NT2/D1 (cell line): ENCODE data around the gene CSK.

Experiments used
- SUZ12 ChIP-seq: IDR thresholded peaks from 2 replicates; pipeline ENCODE4 v1.6.1; 2011; ENCODE audit not compliant: insufficient read length, insufficient read depth; ENCODE audit errors: extremely low read depth
- YY1 ChIP-seq: IDR thresholded peaks from 2 replicates; pipeline ENCODE4 v1.6.1; 2011; ENCODE audit not compliant: insufficient read length, insufficient read depth
- ZNF274 ChIP-seq: IDR thresholded peaks from 2 replicates; pipeline ENCODE4 v1.6.1; 2011; ENCODE audit warnings: mild to moderate bottlenecking, low read depth, low read length

- TF ChIP-seq ZNF274 (no peak), YY1 (no peak), SUZ12 (no peak)
Measured at GRCh38 chr15:74845581-74845980, 63.7 kb downstream of the CSK start.
